Panc1 (cell line): ENCODE data around the gene GLRX. TPM values are rescaled to one million over a fixed set of nuclear protein-coding genes. Genes with fewer than 3 reads are reported as not detected.
"Not testable (repeated sequence)": the region's sequence is repeated elsewhere in the genome, so short reads cannot be mapped to it uniquely, and the experiment has no call there.

Experiments
- ATAC-seq: fragments of 200-7000 bp; cut with Tn5 transposase; 2 replicates; pipeline ENCODE4 v1.9.1; 2020; ENCODE audit warnings: mild to moderate bottlenecking, moderate library complexity
- BruUV-seq: library from RNA; stranded (reverse); fragments of 400-500 nt; replicated peaks from 2 replicates; lab custom pipeline; 2021; lab: Mats Ljungman, UMichigan
- CTCF ChIA-PET: fragments of 300-600 bp; sonication (Branson Sonifier 250); formaldehyde crosslinking; loops from one replicate; lab custom pipeline; 2022; ENCODE audit warnings: antibody characterized with exemption; lab: Charles Lee
- POLR2A ChIA-PET: fragments of 300-600 bp; sonication (Branson Sonifier 250); formaldehyde crosslinking; loops from one replicate; lab custom pipeline; 2022; ENCODE audit warnings: antibody characterized with exemption; lab: Charles Lee
- DNase-seq: peaks from one replicate; pipeline ENCODE4 v3.0.0-alpha.2; 2010; ENCODE audit warnings: low read depth, low spot score
- H3K27ac ChIP-seq: 2 replicates; pipeline ENCODE4 v1.5.1; 2011; ENCODE audit warnings: mild to moderate bottlenecking, low read length, inconsistent platforms
- H3K27me3 ChIP-seq: fragments of 200-500 bp; sonication (Bioruptor generic); 2 replicates; pipeline ENCODE4 v1.6.0; 2014; ENCODE audit warnings: low read length, inconsistent platforms; ENCODE audit not compliant: control insufficient read depth, insufficient read depth
- H3K36me3 ChIP-seq: fragments of 200-500 bp; sonication (Bioruptor generic); 2 replicates; pipeline ENCODE4 v1.5.1; 2014; ENCODE audit warnings: inconsistent platforms, mild to moderate bottlenecking, low read length, moderate library complexity; ENCODE audit not compliant: control insufficient read depth, insufficient read depth
- H3K4me1 ChIP-seq: 2 replicates; pipeline ENCODE4 v1.5.1; 2011; ENCODE audit warnings: inconsistent platforms, mild to moderate bottlenecking, low read length, moderate library complexity; ENCODE audit not compliant: control insufficient read depth, insufficient read depth
- H3K4me3 ChIP-seq, 2 experiments: 2 replicates each; pipeline ENCODE4 v1.5.1; 2011 to 2012; ENCODE audit warnings: low read depth in 2 of 2, low read length in 2 of 2, mild to moderate bottlenecking in 2 of 2, inconsistent platforms in 1 of 2, moderate library complexity in 1 of 2
- H3K9me3 ChIP-seq: fragments of 200-500 bp; sonication (Bioruptor generic); 2 replicates; pipeline ENCODE4 v1.5.1; 2014; ENCODE audit warnings: low read depth, mild to moderate bottlenecking, inconsistent platforms, low read length, moderate library complexity; ENCODE audit not compliant: control insufficient read depth, insufficient read depth
- POLR2AphosphoS5 ChIP-seq: IDR thresholded peaks from 2 replicates; pipeline ENCODE4 v1.6.1; 2012; ENCODE audit warnings: mild to moderate bottlenecking, low read depth, low read length, moderate library complexity
- SIN3A ChIP-seq: IDR thresholded peaks from 2 replicates; pipeline ENCODE4 v1.6.1; 2012; ENCODE audit warnings: low read depth, mild to moderate bottlenecking, low read length, moderate library complexity, borderline replicate concordance; ENCODE audit not compliant: insufficient read depth
- TCF7L2 ChIP-seq: IDR thresholded peaks from 2 replicates; pipeline ENCODE4 v1.6.1; 2011; ENCODE audit warnings: mild to moderate bottlenecking, low read depth, low read length, inconsistent platforms
- in situ Hi-C: cut with HindIII; loops from 2 replicates; pipeline ENCODE4 v1.10.0; 2016; ENCODE audit warnings: low sequenced_read_pairs, low pct_unique_long_range_greater_than_20kb
- intact Hi-C: fragments of 100-400 bp; cut with micrococcal nuclease; formaldehyde crosslinking; loops from one replicate; pipeline ENCODE4 v1.10.0; 2022; ENCODE audit not compliant: unreplicated experiment
- total RNA-seq: library from RNA; stranded (reverse); gene quantifications from one replicate; pipeline ENCODE4 v1.2.1, GENCODE V29; 2021; ENCODE audit not compliant: unreplicated experiment
- TF ChIP-seq, protein P1 (sequence below): fragments of 450-650 bp; IDR thresholded peaks from 2 replicates; pipeline ENCODE4 v1.5.1; 2017; ENCODE audit warnings: mild to moderate bottlenecking
- TF ChIP-seq, protein P2 (sequence below), 2 experiments: IDR thresholded peaks; 2 replicates each; pipeline ENCODE4 v1.6.1; 2011 to 2012; ENCODE audit warnings: low read depth in 2 of 2, control low read depth in 1 of 2, low read length in 1 of 2, mild to moderate bottlenecking in 1 of 2, moderate library complexity in 1 of 2; ENCODE audit not compliant: insufficient read depth in 1 of 2

Gene GLRX
- total RNA-seq, 1 experiment from 2014 or later: 5.8 TPM

DNA sequence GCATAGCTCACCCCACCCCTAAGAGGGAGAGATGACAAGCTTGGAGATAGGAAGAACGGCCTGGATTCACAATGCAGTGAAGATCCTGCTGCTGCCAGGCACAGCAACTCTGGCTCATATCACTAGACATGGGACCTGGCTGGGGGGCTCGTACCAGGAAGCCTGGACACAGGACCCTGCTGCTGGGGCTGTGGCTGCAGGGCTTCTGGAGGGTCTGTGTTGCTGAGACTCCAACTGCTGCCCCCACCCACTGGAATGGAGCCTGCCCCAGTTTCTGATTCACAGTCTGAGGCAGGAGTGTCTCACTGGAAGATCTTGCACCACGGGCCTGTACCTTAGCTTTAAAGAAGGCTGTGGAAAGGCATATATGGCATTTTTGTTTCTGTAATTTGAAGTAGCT lies 31.0 kb upstream of the GLRX start:
- CTCF ChIA-PET: no interaction called here

DNA sequence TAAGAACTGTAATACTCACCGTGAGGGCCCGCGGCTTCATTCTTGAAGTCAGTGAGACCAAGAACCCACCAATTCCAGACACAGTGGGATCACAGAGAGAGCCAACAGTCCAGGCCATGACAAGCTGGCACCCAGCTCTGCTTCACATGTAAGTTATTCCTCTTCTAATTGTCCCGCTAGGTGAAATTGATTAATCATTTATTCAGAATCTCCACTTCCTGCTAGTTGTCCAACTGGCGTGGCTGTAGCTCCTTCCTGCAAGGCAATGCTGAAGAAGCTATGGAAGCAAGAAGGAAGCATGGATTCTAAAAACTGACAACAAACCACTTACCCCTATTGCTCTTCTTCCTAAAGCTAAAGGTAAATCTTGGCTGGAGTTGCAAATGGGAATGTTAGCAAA lies 30.0 kb upstream of the GLRX start:
- Histone ChIP-seq H3K4me1 (no peaks in the 10 kb centered on the region), H3K9me3 (no peaks in the 10 kb centered on the region), H3K4me3 (no peak overlapping the region), H3K27ac (no peak overlapping the region), H3K36me3 (no peaks in the 10 kb centered on the region), H3K27me3 (no peaks in the 10 kb centered on the region; the same call in 1 of the 2 replicates)
- POLR2A ChIA-PET: no interaction called here
- intact Hi-C loops: no loop called here
- in situ Hi-C loops: no loop called here
- CTCF ChIA-PET: no interaction called here
- no peak for ATAC-seq
- no TSS peak for BruUV-seq
- no peak for DNase-seq
- TF ChIP-seq TCF7L2: no peak
- no peak for TF ChIP-seq SIN3A

More for the DNA sequence above, 31.0 kb upstream of the GLRX start:
- Histone ChIP-seq H3K27me3 (no peaks in the 10 kb centered on the region), H3K9me3 (no peaks in the 10 kb centered on the region), H3K36me3 (no peaks in the 10 kb centered on the region), H3K4me1 (no peaks in the 10 kb centered on the region), H3K27ac (no peak overlapping the region), H3K4me3 (no peak overlapping the region)
- no TSS peak for BruUV-seq
- intact Hi-C loops (no loop called here), in situ Hi-C loops (no loop called here)
- POLR2A ChIA-PET: no interaction called here
- no peak for TF ChIP-seq TCF7L2
- TF ChIP-seq, protein P1, sequence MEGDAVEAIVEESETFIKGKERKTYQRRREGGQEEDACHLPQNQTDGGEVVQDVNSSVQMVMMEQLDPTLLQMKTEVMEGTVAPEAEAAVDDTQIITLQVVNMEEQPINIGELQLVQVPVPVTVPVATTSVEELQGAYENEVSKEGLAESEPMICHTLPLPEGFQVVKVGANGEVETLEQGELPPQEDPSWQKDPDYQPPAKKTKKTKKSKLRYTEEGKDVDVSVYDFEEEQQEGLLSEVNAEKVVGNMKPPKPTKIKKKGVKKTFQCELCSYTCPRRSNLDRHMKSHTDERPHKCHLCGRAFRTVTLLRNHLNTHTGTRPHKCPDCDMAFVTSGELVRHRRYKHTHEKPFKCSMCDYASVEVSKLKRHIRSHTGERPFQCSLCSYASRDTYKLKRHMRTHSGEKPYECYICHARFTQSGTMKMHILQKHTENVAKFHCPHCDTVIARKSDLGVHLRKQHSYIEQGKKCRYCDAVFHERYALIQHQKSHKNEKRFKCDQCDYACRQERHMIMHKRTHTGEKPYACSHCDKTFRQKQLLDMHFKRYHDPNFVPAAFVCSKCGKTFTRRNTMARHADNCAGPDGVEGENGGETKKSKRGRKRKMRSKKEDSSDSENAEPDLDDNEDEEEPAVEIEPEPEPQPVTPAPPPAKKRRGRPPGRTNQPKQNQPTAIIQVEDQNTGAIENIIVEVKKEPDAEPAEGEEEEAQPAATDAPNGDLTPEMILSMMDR: no peak
- TF ChIP-seq SIN3A: no peak
- TF ChIP-seq, protein P2, sequence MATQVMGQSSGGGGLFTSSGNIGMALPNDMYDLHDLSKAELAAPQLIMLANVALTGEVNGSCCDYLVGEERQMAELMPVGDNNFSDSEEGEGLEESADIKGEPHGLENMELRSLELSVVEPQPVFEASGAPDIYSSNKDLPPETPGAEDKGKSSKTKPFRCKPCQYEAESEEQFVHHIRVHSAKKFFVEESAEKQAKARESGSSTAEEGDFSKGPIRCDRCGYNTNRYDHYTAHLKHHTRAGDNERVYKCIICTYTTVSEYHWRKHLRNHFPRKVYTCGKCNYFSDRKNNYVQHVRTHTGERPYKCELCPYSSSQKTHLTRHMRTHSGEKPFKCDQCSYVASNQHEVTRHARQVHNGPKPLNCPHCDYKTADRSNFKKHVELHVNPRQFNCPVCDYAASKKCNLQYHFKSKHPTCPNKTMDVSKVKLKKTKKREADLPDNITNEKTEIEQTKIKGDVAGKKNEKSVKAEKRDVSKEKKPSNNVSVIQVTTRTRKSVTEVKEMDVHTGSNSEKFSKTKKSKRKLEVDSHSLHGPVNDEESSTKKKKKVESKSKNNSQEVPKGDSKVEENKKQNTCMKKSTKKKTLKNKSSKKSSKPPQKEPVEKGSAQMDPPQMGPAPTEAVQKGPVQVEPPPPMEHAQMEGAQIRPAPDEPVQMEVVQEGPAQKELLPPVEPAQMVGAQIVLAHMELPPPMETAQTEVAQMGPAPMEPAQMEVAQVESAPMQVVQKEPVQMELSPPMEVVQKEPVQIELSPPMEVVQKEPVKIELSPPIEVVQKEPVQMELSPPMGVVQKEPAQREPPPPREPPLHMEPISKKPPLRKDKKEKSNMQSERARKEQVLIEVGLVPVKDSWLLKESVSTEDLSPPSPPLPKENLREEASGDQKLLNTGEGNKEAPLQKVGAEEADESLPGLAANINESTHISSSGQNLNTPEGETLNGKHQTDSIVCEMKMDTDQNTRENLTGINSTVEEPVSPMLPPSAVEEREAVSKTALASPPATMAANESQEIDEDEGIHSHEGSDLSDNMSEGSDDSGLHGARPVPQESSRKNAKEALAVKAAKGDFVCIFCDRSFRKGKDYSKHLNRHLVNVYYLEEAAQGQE (IDR thresholded peaks at IDR 0.05; ENCODE audit: insufficient read depth in 1 of 2, low read depth in 2 of 2, low read length in 1 of 2): no peak
- no peak for TF ChIP-seq POLR2AphosphoS5
- DNase-seq (no peak), ATAC-seq (no peak)

GRCh38 chr5:95851141-95851540 lies 28.6 kb upstream of the GLRX start:
- H3K9me3 ChIP-seq, H3K27ac ChIP-seq, CTCF ChIA-PET, BruUV-seq, in situ Hi-C loops, H3K4me1 ChIP-seq, POLR2A ChIA-PET, intact Hi-C loops, H3K4me3 ChIP-seq, DNase-seq, H3K27me3 ChIP-seq, ATAC-seq, H3K36me3 ChIP-seq: not testable (repeated sequence)
